ENCODE results near the gene PPY.
"Not testable (repeated sequence)": the region's sequence is repeated elsewhere in the genome, so short reads cannot be mapped to it uniquely, and the experiment has no call there.

PPY gene

DNA sequence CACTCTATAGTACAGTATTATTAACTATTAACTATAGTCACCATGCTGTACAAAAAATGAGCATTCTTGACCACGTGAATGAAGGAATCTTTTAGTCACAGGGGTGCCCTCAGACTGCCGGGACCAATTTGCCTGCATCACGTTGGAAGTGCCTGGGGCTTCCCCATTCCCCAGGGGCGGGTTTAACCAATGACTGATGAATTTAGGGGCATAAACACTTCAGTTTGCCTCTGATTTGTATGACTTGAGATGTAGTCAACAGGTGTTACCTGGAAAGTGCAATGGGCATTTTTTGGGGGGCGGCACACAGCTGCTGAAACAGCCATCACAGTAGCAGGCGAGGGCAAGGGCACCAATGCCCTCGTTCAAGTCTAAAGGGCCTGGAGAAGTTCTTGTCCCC, 20.2 kb upstream of the PPY start:
- DNase-seq = no peak

DNA sequence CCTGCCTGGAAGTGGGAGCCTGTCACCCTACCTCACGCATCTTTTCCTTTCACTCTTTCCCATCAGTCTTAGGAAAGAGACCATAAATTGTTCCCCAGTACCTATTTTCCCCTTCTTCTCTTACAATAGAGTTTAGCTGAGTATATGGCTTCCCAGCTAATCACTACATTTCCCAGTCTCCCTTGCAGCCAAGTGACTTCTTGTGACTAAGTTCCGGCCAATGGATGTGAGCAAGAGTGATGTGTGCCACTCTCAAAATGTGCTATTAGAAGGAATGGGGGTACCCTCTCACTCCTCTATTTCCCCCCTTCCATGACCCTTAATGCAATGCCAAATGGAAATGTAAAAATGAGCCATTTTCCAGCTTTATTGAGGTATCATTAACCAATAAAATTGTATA, 19.7 kb upstream of the PPY start:
- DNase-seq = no peak

DNA sequence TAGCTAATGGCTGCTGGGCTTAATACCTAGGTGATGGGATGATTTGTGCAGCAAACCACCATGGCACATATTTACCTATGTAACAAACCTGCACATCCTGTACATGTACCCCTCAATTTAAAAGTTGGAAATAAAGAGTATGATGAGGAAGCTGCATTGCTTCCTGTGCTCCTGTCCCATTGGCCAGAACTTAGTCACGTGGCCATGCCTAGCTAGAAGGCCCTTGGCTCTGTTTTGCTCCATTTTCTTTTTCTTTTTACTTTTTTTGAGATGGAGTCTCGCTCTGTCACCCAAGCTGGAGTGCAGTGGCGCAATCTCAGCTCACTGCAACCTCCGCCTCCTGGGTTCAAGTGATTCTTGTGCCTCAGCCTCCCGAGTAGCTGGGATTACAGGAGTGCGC, 19.0 kb upstream of the PPY start:
- not testable (repeated sequence) for DNase-seq

DNA sequence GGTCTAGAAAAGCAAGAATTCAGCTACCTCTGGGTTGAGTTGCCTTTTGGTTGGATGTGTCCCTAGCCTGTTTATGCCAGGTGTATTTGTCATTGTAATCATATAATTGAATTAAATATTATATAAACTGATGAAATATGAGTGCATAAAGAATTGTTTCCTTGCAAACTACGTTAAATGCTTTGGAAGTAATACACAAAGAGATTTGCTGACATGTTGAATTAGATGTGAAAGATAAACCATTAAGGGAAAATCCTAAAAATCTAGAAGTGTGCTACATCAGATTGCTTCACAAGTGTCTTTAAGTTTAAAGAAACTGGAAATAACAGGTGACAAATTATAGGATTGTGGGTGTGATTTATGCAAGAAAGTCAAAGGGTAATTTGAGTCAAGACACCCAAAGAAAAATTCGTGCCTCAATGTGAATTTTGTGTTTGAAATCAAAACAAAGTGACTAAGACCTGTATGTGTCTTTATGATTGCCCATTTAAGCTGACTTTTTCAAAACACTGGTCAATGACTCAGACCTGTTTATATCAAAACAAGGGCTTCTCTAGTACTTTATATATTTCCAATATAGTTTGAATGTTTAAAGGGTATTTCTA, 16.6 kb upstream of the PPY start:
- no peak for DNase-seq

GRCh38 chr17:43956222-43956621, 13.9 kb upstream of the PPY start:
- DNase-seq = no peak

GRCh38 chr17:43953746-43954145, 11.5 kb upstream of the PPY start, which contains the start of gene PYY:
TSS of gene PYY (minus strand) at chr17:43953940. CDS start at chr17:43953483, 457 bp downstream.
- no peak for DNase-seq

- no peak for DNase-seq
Measured at GRCh38 chr17:43952724-43953666, 10.7 kb upstream of the PPY start.

DNA sequence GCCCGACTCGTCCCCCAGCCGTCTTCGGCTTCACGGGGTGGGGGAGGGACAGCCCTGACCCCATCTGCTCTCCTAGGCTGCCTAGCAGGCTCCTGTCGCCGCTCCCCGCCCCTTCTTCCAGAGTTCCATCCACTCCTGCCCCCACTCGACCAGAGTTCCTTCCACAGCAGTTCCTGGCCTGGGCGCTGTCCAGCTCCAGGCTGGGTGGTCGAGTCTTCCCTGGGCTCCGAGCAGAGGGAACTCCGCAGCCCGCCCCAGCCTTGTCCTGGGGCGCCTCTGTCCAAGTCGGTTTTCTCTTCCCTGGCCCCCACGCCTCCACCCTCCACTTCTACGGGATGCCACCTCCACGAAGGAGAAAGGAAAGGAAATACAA, 10.1 kb upstream of the PPY start:
- DNase-seq = no peak

DNA sequence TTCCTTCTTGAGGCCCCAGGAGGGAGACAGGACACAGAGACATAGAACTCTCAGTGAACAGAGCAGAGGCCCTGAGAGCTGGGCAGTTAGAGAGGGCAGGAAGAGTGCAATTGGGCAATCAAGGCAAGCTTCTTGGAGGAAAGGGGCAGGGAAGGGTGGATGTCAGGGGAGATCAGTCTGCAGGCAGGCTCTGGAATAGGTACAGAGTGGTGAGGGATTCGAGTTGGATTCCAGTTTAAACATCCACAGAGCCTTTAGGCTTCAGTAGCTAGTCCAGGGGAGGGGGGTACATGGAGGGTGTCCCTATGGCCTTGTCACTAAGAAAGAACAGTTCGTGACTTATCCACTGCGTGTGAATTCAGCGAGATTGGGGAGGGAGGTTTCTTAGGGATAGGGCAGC, 9.5 kb upstream of the PPY start:
- DNase-seq = no peak

- DNase-seq = no peak
Measured at GRCh38 chr17:43950554-43950953, 8.3 kb upstream of the PPY start.

GRCh38 chr17:43949781-43950180, 7.5 kb upstream of the PPY start:
- DNase-seq = no peak

- no peak for DNase-seq
Measured at GRCh38 chr17:43946781-43947180, 4.5 kb upstream of the PPY start.

- DNase-seq = no peak
Measured at GRCh38 chr17:43945074-43945829, 3.0 kb upstream of the PPY start.

- peak; percentile 34 for DNase-seq
Measured at GRCh38 chr17:43940630-43941029, 1.6 kb downstream of the PPY start.

- no peak for DNase-seq
Measured at GRCh38 chr17:43939886-43940285, 2.4 kb downstream of the PPY start.

DNA sequence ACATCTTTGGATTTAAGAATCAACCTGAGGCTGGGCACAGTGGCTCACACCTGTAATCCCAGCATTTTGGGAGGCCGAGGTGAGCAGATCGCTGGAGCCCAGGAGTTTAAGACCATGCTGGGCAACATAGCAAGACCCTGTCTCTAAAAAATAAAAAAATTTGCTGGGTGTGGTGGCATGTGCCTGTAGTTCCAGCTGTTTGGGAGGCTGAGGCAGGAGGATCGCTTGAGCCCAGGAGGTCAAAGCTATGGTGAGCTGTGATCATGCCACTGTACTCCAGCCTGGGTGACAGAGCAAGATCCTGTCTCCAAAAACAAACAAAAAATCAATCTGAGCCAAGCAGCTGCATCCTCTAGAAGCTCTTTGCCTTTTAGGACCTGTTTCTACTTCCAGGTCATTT, 2.8 kb downstream of the PPY start:
- not testable (repeated sequence) for DNase-seq

DNA sequence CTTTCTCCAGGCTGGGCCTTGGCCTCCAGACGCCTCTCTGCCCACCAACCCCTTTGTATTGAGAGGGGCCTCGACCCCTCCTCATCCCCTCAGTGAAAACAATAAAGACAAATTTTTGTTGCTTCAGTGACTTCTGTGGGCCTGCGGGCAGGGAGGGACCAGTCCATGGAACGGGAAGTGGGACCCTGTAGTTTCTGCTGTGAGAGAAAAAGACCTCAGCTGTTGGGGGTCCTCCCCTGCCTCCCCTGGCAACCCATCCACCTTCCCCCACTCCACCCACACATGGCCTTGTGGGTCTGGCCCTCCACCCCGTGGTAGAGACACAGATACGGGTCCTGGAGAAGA, 3.5 kb downstream of the PPY start:
- no peak for DNase-seq

GRCh38 chr17:43936434-43936833, 5.8 kb downstream of the PPY start:
- no peak for DNase-seq

DNA sequence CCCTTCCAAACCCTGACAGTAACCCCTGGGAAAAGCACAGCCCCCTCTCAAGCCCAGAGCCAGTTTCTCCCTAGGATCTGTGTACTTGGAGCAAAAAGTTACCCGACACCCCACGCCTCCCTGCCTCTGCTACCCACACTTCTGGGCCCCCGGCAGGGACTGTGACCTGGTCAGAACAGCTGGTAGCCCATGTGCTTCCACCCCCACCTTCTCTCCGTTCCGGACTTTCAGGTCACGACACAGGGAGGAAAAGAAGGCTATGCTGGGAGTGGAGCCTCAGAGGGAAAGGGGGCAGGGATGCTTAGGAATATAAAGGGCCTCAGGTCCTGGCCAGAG, 6.4 kb downstream of the PPY start:
- DNase-seq = no peak

GRCh38 chr17:43935204-43935925, 6.9 kb downstream of the PPY start:
- no peak for DNase-seq

DNA sequence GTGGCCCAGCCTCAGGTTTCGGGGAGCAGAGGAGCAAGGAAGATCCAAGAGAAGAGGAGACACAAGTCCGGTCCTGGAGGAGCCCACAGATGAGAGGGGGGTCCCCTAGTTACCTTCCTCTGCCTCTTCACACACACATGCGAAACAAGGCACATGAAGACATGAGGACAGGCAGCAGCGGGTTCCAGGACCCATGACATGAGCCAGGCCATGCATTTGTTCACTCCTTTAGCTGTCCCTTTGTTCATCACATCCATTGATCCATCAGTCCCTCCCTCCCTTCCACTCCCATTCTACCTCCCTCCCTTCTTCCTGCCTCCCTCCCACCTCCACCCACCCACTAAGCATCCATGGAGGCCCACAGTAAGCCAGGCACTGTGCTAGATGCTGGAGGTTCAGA, 9.4 kb downstream of the PPY start:
- DNase-seq = no peak

GRCh38 chr17:43932357-43932756, 9.9 kb downstream of the PPY start:
- DNase-seq = no peak

GRCh38 chr17:43931062-43931571, 11.2 kb downstream of the PPY start:
- no peak for DNase-seq
